Breast epithelium (tissue), 4 donors: ENCODE data around the gene LYRM2. TPM values are rescaled to one million over a fixed set of nuclear protein-coding genes. Genes with fewer than 3 reads are reported as not detected.

Source experiments
- DNase-seq, 2 donors: peaks; one replicate each; pipeline ENCODE4 v3.0.0-alpha.2; 2019; ENCODE audit warnings: low spot score in 2 of 2
- H3K27ac ChIP-seq, 2 donors: fragments of 200-600 bp; sonication (generic) in 1 of 2; one replicate each; pipeline ENCODE4 v1.5.1; 2016 to 2019; ENCODE audit warnings: mild to moderate bottlenecking in 1 of 2
- H3K27me3 ChIP-seq, 2 donors: fragments of 200-600 bp; sonication (generic) in 1 of 2; one replicate each; pipeline versions ENCODE4 v1.5.1 to v1.6.0; 2017 to 2019; ENCODE audit warnings: control low read depth in 1 of 2, mild to moderate bottlenecking in 1 of 2
- H3K36me3 ChIP-seq: fragments of 200-600 bp; one replicate; pipeline ENCODE4 v1.5.1; 2019
- H3K4me1 ChIP-seq, 2 donors: fragments of 200-600 bp; sonication (generic); one replicate each; pipeline ENCODE4 v1.5.1; 2016 to 2019; ENCODE audit warnings: control low read depth in 1 of 2
- H3K4me3 ChIP-seq, 3 donors: fragments of 200-600 bp; sonication (generic); 1 replicate in 2 of 3; 2 replicates in 1 of 3; pipeline ENCODE4 v1.5.1; 2016 to 2019; ENCODE audit warnings: mild to moderate bottlenecking in 3 of 3, moderate library complexity in 2 of 3
- H3K9me3 ChIP-seq, 2 donors: fragments of 200-600 bp; sonication (generic) in 1 of 2; one replicate each; pipeline ENCODE4 v1.5.1; 2016 to 2019; ENCODE audit warnings: control low read depth in 1 of 2
- POLR2A ChIP-seq: fragments of 450-650 bp; IDR thresholded peaks from one replicate; pipeline ENCODE4 v1.6.1; 2016; ENCODE audit warnings: antibody characterized with exemption, mild to moderate bottlenecking, moderate library complexity
- POLR2AphosphoS5 ChIP-seq, 3 donors: sonication (generic); formaldehyde crosslinking; IDR thresholded peaks; one replicate each; pipeline ENCODE4 v1.6.1; 2017; ENCODE audit warnings: antibody characterized with exemption in 3 of 3
- intact Hi-C: fragments of 100-400 bp; cut with DNase I; formaldehyde crosslinking; loops from one replicate; pipeline ENCODE4 v1.15.1; 2023; ENCODE audit warnings: low total_unique reads
- total RNA-seq, 3 donors: library from RNA; depleted of rRNA; stranded (reverse); fragments of >200 nt; gene quantifications; one replicate each; pipeline ENCODE4 v1.1.0, GENCODE V29; 2016
- TF ChIP-seq, protein P1 (sequence below), 3 donors: fragments of 450-650 bp; IDR thresholded peaks; one replicate each; pipeline ENCODE4 v1.5.1; 2016 to 2017; ENCODE audit warnings: antibody characterized with exemption in 3 of 3, mild to moderate bottlenecking in 3 of 3, moderate library complexity in 3 of 3

Gene LYRM2
- total RNA-seq, 3 donors from 2014 or later: 20.3 to 27.4 (median 23.2) TPM

DNA sequence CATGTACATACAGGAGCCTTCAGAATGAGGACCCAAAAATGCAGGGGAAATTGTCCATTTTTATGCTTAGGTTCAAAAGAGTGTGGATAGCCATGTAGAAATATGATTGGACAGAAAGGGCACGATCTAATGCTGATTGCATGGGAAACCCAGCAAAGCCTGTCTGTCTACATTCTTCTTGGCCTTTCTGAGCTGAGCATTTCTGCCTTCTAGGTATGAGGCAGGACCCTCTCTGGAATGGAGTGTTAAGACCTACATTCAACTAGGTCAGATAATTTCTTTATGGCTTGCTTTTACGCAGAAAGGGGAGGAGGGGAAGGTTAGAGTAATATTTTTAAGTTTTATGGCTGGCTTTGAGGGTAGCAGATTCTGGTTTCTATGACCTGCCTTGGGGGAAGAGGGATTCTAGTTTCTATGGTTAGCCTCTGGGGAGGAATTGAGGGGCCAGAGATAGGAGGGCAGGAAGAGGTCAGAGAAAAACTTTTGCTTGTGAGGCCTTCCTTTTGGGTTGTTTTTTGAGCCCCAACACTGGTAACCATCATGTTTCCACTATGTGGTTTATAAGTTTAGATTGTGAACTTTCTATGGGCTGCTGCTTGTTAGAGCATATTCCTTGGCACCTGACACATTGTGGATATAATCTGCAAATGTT is 63.5 kb downstream of the LYRM2 start:
- no peaks in the 10 kb centered on the region for H3K4me1 ChIP-seq
- TF ChIP-seq, protein P1, sequence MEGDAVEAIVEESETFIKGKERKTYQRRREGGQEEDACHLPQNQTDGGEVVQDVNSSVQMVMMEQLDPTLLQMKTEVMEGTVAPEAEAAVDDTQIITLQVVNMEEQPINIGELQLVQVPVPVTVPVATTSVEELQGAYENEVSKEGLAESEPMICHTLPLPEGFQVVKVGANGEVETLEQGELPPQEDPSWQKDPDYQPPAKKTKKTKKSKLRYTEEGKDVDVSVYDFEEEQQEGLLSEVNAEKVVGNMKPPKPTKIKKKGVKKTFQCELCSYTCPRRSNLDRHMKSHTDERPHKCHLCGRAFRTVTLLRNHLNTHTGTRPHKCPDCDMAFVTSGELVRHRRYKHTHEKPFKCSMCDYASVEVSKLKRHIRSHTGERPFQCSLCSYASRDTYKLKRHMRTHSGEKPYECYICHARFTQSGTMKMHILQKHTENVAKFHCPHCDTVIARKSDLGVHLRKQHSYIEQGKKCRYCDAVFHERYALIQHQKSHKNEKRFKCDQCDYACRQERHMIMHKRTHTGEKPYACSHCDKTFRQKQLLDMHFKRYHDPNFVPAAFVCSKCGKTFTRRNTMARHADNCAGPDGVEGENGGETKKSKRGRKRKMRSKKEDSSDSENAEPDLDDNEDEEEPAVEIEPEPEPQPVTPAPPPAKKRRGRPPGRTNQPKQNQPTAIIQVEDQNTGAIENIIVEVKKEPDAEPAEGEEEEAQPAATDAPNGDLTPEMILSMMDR (IDR thresholded peaks at IDR 0.05): no peak
- TF ChIP-seq POLR2A: no peak
- TF ChIP-seq POLR2AphosphoS5 (IDR thresholded peaks at IDR 0.05): no peak
- intact Hi-C loops: no loop called here
- no peak for DNase-seq
- H3K27ac ChIP-seq: no peak overlapping the region
- H3K4me3 ChIP-seq: no peak overlapping the region
- no peaks in the 10 kb centered on the region for H3K9me3 ChIP-seq
- H3K36me3 ChIP-seq: no peaks in the 10 kb centered on the region
- no peaks in the 10 kb centered on the region for H3K27me3 ChIP-seq

DNA sequence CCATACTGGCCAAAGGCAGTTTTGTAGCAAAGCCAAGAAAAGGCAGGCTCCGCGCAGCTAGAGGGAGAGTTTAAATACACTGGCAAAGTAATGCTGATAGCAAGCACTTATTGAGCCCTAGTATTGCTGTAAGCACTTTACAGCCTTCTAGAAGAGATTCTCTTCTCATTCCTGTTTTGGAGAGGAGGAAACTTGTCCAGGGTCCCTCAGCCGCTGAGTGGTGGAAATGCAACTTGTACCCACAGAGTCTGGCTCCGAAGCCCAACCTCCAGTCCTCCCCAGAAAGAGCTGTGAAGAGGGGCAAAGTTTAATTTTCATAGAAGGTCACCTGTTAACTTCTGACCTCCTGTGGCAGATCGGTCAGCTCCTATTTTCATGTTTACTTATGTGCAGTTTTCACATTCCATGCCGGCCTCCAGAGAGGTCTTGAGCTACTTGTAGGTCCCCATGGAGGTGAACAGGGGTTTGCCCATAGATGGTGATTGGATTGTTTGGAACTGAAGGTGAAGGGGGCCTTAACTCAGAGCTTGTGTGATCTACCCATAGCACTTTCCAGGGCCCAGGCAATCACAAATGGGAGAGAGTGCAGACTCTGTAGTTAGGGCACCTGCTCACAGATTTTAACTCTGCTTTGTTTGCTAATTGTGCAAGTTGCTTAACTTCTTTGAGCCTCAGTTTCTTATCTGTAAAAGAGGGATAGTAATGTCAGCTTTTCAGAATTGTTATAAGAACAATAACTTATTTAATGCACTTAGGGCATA is 70.7 kb downstream of the LYRM2 start:
- H3K36me3 ChIP-seq: no peaks in the 10 kb centered on the region
- no peaks in the 10 kb centered on the region for H3K9me3 ChIP-seq
- intact Hi-C loops: no loop called here
- TF ChIP-seq POLR2AphosphoS5 (IDR thresholded peaks at IDR 0.05) (no peak), POLR2A (no peak)
- H3K27ac ChIP-seq: no peak overlapping the region
- no peaks in the 10 kb centered on the region for H3K4me1 ChIP-seq
- DNase-seq: no peak
- H3K4me3 ChIP-seq: no peak overlapping the region
- no peaks in the 10 kb centered on the region for H3K27me3 ChIP-seq

DNA sequence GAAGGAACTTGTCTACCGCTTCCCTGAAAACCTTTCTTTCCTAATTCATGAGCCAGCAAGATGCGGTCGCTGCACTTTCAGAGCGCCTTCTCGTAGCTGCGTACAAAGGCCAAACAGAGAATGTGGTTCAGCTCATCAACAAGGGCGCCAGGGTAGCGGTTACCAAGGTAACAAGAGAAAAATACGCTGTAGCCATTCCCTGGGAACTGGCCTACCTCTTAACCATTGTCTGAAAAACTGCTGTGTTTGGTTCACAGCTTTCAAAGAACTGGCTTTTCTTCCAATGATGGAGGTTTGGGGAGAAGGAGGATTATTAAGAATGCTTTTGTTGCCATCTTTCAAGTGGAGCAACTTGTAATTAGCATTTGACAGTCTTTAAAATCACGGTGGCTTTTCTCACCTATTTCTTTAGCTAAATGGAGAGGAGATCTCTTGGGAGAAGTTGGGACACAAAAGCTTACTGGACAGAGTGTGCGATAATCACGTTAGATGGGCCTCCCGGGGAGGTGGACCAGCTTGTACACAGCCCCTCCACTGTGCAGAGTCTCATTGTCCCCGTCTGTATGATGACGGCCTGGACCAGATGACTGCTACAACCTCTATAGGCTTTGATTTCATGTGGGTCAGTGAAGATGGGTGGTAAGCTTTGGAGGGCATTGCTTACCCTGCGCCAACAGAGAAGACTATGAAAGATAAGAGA is 71.5 kb downstream of the LYRM2 start:
- intact Hi-C loops: no loop called here
- Histone ChIP-seq H3K36me3 (no peaks in the 10 kb centered on the region), H3K4me1 (no peaks in the 10 kb centered on the region), H3K9me3 (no peaks in the 10 kb centered on the region), H3K4me3 (no peak overlapping the region), H3K27me3 (no peaks in the 10 kb centered on the region), H3K27ac (no peak overlapping the region)
- no peak for DNase-seq
- TF ChIP-seq, protein P1 (IDR thresholded peaks at IDR 0.05): no peak
- TF ChIP-seq POLR2AphosphoS5 (IDR thresholded peaks at IDR 0.05): no peak
- TF ChIP-seq POLR2A: no peak

DNA sequence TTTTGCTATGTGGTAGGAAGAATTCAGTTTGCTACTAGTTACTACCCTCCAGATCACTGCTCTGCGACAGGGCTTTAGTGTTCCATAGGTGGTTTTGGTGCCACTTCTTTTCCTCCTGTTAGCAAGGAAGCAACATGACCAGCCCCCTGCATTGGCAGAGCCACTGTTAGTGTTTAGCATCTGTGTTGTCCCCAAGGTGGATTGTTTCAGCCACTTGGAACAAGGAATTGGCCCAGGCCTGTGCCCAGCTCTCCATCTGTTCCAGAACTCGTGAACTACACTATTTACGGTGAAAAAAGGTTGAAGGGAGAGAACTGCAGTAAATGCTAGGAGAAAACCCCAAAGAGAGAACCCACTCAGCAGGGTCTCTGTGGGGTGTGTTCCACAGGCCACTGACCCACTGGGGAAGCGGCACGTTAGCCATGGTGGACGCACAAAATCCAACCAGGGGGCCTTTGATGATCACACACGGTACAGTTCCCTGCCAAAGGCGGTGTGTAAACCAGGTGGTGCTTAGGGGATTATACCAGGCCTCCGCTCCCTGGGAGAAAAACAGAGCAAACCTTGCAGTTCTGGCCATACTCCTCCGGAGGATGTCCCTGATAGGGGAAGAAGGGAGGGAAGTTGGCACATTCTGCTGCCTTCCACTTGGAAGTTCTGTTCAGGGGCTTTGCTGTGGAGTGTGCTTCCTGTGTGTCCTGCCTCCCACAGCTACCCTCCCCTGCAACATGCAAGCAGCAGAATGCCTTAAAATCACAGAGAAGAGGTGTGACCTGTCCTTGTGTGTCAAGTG is 72.3 kb downstream of the LYRM2 start:
- Histone ChIP-seq H3K27ac (no peak overlapping the region), H3K9me3 (no peaks in the 10 kb centered on the region), H3K36me3 (no peaks in the 10 kb centered on the region), H3K4me3 (no peak overlapping the region), H3K27me3 (no peaks in the 10 kb centered on the region), H3K4me1 (no peaks in the 10 kb centered on the region)
- TF ChIP-seq, protein P1 (IDR thresholded peaks at IDR 0.05): no peak
- no peak for TF ChIP-seq POLR2AphosphoS5 (IDR thresholded peaks at IDR 0.05)
- TF ChIP-seq POLR2A: no peak
- intact Hi-C loops: no loop called here
- DNase-seq: no peak

DNA sequence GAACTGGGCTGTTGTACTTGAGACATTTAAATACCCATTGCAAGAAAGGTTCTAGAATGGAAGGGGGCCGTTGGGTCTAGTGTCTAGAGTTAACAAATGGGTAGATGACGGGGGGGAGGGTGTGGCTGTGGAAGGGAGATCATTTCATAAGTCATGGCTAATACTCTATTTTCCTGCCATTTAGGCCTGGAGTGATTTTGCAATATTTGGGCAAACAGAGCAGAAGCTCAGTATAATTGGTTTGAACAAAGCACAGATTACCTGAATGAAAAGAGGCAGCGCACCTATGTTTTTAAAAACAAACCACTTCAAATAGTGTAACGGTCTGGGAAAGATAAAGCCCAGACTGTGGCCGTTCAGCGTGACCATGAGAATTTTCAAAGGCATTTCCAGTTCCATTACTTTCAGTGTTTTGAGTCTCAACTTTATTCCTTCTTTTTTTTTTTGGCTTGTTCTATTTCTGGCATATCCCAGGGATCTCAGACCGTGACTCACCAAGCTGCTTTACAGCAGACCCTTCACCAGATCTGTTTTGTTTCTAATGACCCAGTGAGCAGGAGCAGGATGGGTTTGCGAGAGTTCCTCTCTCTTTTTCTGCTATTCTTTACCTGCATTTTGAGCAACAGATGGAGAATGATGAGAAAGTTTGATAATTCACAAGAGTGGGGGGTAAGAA is 73.7 kb downstream of the LYRM2 start:
- no peak overlapping the region for H3K4me3 ChIP-seq
- H3K36me3 ChIP-seq: no peaks in the 10 kb centered on the region
- DNase-seq: no peak
- TF ChIP-seq POLR2A: no peak
- TF ChIP-seq, protein P1 (IDR thresholded peaks at IDR 0.05): no peak
- H3K27me3 ChIP-seq: no peaks in the 10 kb centered on the region
- H3K9me3 ChIP-seq: no peaks in the 10 kb centered on the region
- intact Hi-C loops: no loop called here
- no peak overlapping the region for H3K27ac ChIP-seq
- H3K4me1 ChIP-seq: no peaks in the 10 kb centered on the region
